Body of pancreas (tissue), 4 donors: ENCODE data around the gene MCEE.

Experiments used
- CTCF ChIP-seq, 7 experiments: fragments of 450-650 bp in 4 of 7; fragments of 200-600 bp in 3 of 7; sonication (generic) in 3 of 7; IDR thresholded peaks; one replicate each; pipeline ENCODE4 v1.5.1; 2016 to 2019; ENCODE audit warnings: antibody characterized with exemption in 7 of 7
- POLR2A ChIP-seq, 3 donors: fragments of 450-650 bp; IDR thresholded peaks; one replicate each; pipeline ENCODE4 v1.6.1; 2016; ENCODE audit warnings: antibody characterized with exemption in 3 of 3, mild to moderate bottlenecking in 2 of 3

- no peak for TF ChIP-seq CTCF (IDR thresholded peaks at IDR 0.05)
- TF ChIP-seq POLR2A (IDR thresholded peaks at IDR 0.05), result no peak
These were observed 24.2 kb upstream of the MCEE start for GRCh38 chr2:71154279-71154678.
